ENCODE data around the gene LATS2.

The LATS2 gene

DNA sequence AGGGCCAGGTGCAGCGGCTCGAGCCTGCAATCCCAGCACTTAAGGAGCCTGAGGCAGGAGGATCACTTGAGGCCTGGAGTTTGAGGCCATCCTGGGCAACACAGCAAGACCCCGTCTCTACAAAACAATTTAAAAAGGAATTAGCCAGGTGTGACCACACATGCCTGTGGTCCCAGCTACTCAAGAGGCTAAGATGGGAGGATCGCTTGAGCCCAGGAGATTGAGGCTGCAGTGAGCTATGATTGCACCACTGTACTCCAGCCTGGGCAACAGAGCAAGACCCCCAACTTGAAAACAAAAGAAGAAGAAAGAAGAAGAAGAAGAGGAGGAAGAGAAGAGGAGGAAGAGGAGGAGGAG, 47.7 kb downstream of the LATS2 start:
- DNase-seq: no peak

GRCh38 chr13:21012841-21013681, 48.3 kb downstream of the LATS2 start:
- no peak for DNase-seq

GRCh38 chr13:21012211-21012610, 49.2 kb downstream of the LATS2 start:
- no peak for DNase-seq

GRCh38 chr13:21011378-21011777, 50.0 kb downstream of the LATS2 start:
- DNase-seq: no peak

DNA sequence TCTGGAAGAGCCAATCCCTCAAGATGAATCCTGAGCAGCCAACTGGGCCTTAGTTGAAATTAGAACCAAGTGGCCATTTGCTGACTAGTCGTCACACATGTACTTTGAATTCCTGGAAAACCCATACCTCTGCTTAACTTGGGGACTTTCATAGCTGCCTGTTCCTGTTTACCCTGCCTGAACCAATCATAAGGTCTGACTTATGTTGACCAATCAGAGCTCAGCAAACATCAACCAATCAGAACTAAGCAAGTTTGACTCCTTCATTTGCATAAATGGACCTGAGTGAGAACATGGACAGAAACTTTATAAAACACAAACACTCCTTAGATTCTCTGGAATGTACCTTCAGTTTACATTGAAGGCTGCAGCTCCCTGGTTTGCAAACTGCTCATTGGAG, 50.8 kb downstream of the LATS2 start:
- no peak for DNase-seq

GRCh38 chr13:21009036-21009435, 52.4 kb downstream of the LATS2 start:
- no peak for DNase-seq

DNA sequence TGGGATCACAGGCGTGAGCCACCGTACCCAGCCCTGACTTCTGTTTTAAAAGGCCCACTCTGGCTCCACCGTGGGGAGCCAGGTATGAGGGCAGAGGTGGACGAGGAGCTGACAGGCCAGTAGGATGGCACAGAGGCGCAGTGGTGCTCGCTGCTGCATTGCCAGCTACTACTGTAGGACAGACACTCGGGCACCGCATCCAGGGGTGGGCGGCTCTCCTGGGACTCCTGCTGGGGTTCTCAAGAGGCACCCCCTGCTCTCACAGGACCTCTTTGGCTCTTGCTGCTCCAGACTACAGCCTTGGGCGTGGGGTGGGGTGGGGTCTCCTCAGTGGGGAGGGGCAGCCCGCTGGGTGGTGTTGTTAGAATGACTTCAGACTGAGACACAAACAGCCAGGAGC, 53.4 kb downstream of the LATS2 start:
- DNase-seq: no peak

DNA sequence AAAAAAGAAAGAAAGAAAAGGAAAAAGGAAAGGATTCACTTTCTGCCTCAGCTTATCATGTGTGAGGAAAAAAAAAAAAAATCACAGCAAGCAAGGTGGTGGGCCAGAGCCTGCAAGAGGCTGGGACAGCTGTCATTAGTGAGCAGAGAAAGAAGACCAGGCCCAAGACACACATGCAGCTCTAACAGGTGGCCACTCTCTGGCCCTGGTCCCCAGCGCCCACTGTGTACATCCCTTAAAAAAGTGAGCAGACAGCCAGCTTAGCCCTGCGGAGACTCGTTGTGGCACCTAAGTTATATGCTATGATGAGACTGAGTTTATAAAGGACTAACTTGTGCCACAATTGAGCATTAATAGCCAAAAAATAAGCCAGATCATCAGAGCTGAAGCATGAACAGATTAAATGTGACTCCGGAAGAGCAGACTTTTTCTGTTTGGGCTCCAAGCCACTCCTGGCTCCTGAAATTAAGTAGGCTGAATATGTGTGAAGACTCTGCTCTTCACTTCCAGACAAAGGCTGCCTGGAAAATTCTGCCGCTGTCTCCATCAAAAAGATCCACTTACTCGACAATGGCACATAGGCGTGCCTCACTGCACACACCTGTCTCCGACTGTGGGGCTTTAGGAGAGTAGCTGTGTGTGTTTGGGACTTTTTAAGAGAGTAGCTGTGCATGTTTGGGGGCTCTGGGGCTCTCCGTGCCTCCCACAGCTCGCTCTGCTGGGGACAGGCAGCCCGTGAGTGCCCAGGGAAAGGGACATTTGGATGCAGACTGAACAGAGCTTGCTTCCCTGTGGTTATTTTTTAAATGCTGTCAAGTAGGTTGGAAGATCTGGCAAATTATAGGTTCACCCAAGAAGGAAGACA, 55.0 kb downstream of the LATS2 start:
- DNase-seq: no peak

GRCh38 chr13:21005193-21005592, 56.2 kb downstream of the LATS2 start:
- no peak for DNase-seq

DNA sequence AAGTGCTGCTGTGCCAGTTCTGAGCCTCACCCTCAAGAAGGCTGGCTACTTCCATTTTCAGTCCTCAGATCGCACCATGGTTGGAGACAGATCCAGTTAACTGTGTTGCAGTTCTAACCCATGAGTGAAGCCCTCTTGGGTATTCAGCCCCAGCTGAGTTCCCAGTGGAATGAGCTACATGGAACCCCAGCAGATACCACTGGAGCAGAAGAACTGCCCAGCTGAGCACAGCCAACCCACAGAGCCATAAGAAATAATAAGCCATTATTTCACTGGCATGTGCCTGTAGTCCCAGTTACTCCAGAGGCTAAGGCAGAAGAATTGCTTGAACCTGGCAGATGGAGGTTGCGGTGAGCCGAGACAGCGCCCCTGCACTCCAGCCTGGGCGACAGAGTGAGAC, 59.9 kb downstream of the LATS2 start:
- no peak for DNase-seq

DNA sequence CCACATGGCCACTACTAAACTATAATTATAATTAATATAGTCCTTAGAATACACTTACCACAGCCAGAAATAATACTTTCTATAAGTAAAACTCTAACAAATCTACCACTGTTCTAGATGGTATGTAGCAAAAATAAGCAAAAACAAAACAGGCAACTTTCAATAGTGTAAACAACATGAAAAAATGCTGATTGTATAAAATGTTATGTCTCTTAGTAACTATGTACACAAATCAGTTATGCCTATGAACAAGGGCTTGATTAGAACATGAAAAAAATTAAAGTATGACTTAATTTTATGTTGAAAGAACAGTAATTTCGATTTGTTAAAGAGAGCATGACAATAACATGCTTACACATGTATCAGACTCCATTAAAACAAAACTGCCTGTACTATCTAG, 60.7 kb downstream of the LATS2 start:
- DNase-seq: no peak

- DNase-seq: no peak
Measured at GRCh38 chr13:20998649-20999415, 62.6 kb downstream of the LATS2 start.

GRCh38 chr13:20997301-20998161, 63.9 kb downstream of the LATS2 start:
- DNase-seq: no peak

DNA sequence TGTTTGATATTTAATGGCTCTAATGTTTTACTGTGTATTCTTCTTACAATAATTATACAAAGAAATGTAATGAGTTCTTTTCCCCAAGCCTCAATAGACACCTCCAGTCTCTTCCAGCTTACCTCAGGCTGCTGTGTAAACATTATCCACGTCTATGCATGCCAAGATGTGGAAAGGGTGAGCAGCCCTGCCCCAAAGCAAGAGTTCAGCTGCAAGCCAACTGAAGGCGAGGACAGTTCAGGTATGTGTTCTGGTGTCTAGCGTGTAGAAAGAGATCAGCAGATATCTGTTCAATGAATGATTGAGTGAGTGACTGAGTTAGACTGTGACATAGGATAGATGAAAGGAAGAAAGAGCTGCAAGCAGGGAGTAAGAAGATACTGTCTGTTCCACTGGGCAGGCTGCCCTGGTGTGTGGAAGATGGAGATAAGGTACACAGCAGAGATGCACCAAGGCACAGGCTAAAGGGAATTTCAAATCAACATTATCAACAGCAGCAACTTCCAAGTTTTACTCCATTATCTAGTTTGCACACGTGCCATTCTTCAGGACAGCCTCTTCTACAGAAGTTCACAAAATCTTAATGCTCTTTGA, 66.0 kb downstream of the LATS2 start:
- DNase-seq: no peak

GRCh38 chr13:20994441-20994821, 67.0 kb downstream of the LATS2 start:
- DNase-seq: no peak

GRCh38 chr13:20993661-20994440, 67.5 kb downstream of the LATS2 start:
- DNase-seq: no peak

DNA sequence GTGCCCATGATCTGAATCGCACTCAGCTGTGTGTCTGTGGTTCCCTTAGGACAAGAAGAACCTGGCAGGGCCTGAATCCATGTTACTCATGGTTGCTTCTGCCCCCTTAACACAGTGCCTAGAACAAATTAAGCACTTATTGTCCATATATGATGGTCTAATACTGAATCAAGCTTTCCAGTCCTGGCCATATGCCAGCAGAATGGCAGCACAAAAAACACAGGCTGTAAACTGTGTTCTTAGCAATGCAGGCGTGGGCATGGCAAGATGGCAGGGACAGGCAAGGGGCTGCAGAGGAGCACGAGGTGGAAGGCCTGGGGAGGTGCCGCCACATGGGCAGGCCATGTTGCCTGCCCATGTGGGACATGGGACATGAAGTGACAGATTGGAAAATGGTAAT, 68.2 kb downstream of the LATS2 start:
- DNase-seq: no peak

DNA sequence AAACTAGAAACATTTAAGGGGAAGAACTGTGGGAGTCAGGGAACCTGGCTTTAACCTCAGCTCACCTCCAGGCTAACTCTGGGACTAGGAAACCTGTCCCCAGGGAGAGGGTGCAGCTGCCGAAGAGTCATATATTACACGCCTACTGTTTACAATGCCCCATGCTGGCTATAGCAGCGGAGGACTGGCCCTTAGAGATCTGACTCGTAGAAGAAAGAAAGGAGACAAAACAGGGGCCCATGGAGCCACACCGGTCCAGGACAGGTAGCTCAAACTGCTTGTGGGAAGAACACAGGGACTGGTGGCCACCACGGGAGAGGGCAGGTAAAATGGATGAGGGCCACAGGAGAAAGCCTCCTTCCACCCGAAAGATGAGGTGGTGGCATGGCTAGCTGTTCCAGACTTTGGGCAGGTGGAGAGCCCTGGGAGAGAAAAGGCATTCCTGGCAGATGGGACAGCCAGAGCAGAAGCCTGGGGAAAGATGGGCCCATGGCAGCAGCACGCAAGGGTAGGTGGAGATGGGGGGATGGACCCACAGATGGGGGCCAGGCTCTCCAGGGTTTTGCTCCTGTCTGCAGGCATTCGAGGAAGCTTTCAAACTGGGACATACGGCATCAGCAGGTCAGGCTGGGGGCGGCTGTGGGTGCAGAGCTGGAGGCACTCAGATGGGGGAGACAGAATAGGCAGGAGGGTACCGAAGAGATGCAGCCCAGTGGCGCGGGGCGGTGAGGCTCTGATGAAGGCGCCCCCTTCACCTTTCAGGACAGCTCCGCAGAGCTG, 69.5 kb downstream of the LATS2 start:
- no peak for DNase-seq

GRCh38 chr13:20990910-20991525, 70.4 kb downstream of the LATS2 start:
- DNase-seq: no peak
